Subcutaneous abdominal adipose tissue (tissue), 5 donors: ENCODE measurements around the gene SDCBP2.

Source experiments
- H3K27ac ChIP-seq: one replicate; pipeline ENCODE4 v1.7.0; 2013; ENCODE audit warnings: low read depth, mild to moderate bottlenecking, inconsistent platforms, low read length, moderate library complexity
- H3K27me3 ChIP-seq, 5 donors: one replicate each; pipeline ENCODE4 v1.7.0; 2013; ENCODE audit warnings: low read length in 5 of 5, inconsistent platforms in 1 of 5; ENCODE audit not compliant: control insufficient read depth in 5 of 5, insufficient read depth in 4 of 5
- H3K36me3 ChIP-seq, 5 donors: one replicate each; pipeline ENCODE4 v1.7.0; 2013; ENCODE audit warnings: low read length in 5 of 5; ENCODE audit not compliant: control insufficient read depth in 5 of 5, insufficient read depth in 5 of 5
- H3K4me1 ChIP-seq, 5 donors: one replicate each; pipeline ENCODE4 v1.7.0; 2013; ENCODE audit warnings: low read length in 5 of 5, mild to moderate bottlenecking in 3 of 5, moderate library complexity in 1 of 5; ENCODE audit not compliant: control insufficient read depth in 5 of 5, insufficient read depth in 5 of 5
- H3K4me3 ChIP-seq, 5 donors: one replicate each; pipeline ENCODE4 v1.7.0; 2013; ENCODE audit warnings: low read length in 5 of 5, low read depth in 1 of 5
- H3K9ac ChIP-seq, 5 donors: one replicate each; pipeline ENCODE4 v1.7.0; 2013; ENCODE audit warnings: low read length in 5 of 5, mild to moderate bottlenecking in 4 of 5, moderate library complexity in 3 of 5
- H3K9me3 ChIP-seq, 5 donors: one replicate each; pipeline ENCODE4 v1.7.0; 2013; ENCODE audit warnings: low read length in 5 of 5; ENCODE audit not compliant: control insufficient read depth in 5 of 5
- donor health status: healthy.
- donor health status: healthy.
- donor health status: healthy.
- donor health status: healthy.
- donor health status: healthy.

Gene SDCBP2

GRCh38 chr20:1323830-1324597 lies 4.9 kb downstream of the SDCBP2 start:
- Histone ChIP-seq H3K27me3 (peaks cover 0 to 3% (median 0%) of the 10 kb centered on the region in 5 donors), H3K9ac (peak overlapping the region in 3 of 5 donors; percentile 38 to 60 (median 48)), H3K4me3 (peak overlapping the region in 1 of 5 donors; percentile 36), H3K4me1 (peaks cover 33 to 75% (median 66%) of the 10 kb centered on the region in 5 donors), H3K27ac (peak overlapping the region; percentile 100), H3K36me3 (no peaks in the 10 kb centered on the region), H3K9me3 (no peaks in the 10 kb centered on the region)

GRCh38 chr20:1323256-1323655 lies 5.7 kb downstream of the SDCBP2 start:
- Histone ChIP-seq H3K27ac (peak overlapping the region; percentile 100), H3K9ac (peak overlapping the region in 2 of 5 donors; percentile 63 to 79), H3K4me1 (peaks cover 31 to 67% (median 59%) of the 10 kb centered on the region in 5 donors)

GRCh38 chr20:1322511-1323245 lies 6.3 kb downstream of the SDCBP2 start:
- Histone ChIP-seq H3K9me3 (no peaks in the 10 kb centered on the region), H3K9ac (peak overlapping the region in 2 of 5 donors; percentile 63 to 79), H3K4me1 (peaks cover 25 to 64% (median 53%) of the 10 kb centered on the region in 5 donors), H3K4me3 (peak overlapping the region in 1 of 5 donors; percentile 29), H3K36me3 (no peaks in the 10 kb centered on the region), H3K27me3 (peaks cover 0 to 3% (median 0%) of the 10 kb centered on the region in 5 donors), H3K27ac (peak overlapping the region; percentile 100)

More at GRCh38 chr20:1323256-1323655, 5.7 kb downstream of the SDCBP2 start:
- Histone ChIP-seq H3K4me3 (peak overlapping the region in 1 of 5 donors; percentile 29), H3K36me3 (no peaks in the 10 kb centered on the region), H3K9me3 (no peaks in the 10 kb centered on the region), H3K27me3 (peaks cover 0 to 3% (median 0%) of the 10 kb centered on the region in 5 donors)

GRCh38 chr20:1321654-1321939 lies 7.3 kb downstream of the SDCBP2 start:
- H3K36me3 ChIP-seq: no peaks in the 10 kb centered on the region
- peak overlapping the region; percentile 100 for H3K27ac ChIP-seq
- H3K4me3 ChIP-seq: no peak overlapping the region
- peaks cover 14 to 57% (median 42%) of the 10 kb centered on the region in 5 donors for H3K4me1 ChIP-seq
- H3K9me3 ChIP-seq: no peaks in the 10 kb centered on the region
- peaks cover 0 to 3% (median 0%) of the 10 kb centered on the region in 5 donors for H3K27me3 ChIP-seq
- peak overlapping the region in 2 of 5 donors; percentile 7 to 44 for H3K9ac ChIP-seq

GRCh38 chr20:1320902-1321653 lies 7.9 kb downstream of the SDCBP2 start:
- H3K9me3 ChIP-seq: no peaks in the 10 kb centered on the region
- no peak overlapping the region for H3K4me3 ChIP-seq
- peak overlapping the region in 1 of 5 donors; percentile 44 for H3K9ac ChIP-seq
- H3K27ac ChIP-seq: peak overlapping the region; percentile 100
- peaks cover 0 to 3% (median 0%) of the 10 kb centered on the region in 5 donors for H3K27me3 ChIP-seq
- peaks cover 9 to 51% (median 37%) of the 10 kb centered on the region in 5 donors for H3K4me1 ChIP-seq
- H3K36me3 ChIP-seq: no peaks in the 10 kb centered on the region

- Histone ChIP-seq H3K9me3 (no peaks in the 10 kb centered on the region), H3K4me1 (peaks cover 7 to 48% (median 33%) of the 10 kb centered on the region in 5 donors), H3K4me3 (no peak overlapping the region), H3K27me3 (no peaks in the 10 kb centered on the region), H3K27ac (no peak overlapping the region), H3K36me3 (no peaks in the 10 kb centered on the region), H3K9ac (no peak overlapping the region)
Measured at GRCh38 chr20:1320016-1320415, 8.9 kb downstream of the SDCBP2 start.

GRCh38 chr20:1319462-1319861 lies 9.5 kb downstream of the SDCBP2 start:
- H3K4me3 ChIP-seq: no peak overlapping the region
- H3K9ac ChIP-seq: no peak overlapping the region
- no peaks in the 10 kb centered on the region for H3K9me3 ChIP-seq
- H3K27ac ChIP-seq: no peak overlapping the region
- peaks cover 1 to 42% (median 28%) of the 10 kb centered on the region in 5 donors for H3K4me1 ChIP-seq
- no peaks in the 10 kb centered on the region for H3K36me3 ChIP-seq
- H3K27me3 ChIP-seq: no peaks in the 10 kb centered on the region

GRCh38 chr20:1319051-1319450 lies 9.9 kb downstream of the SDCBP2 start:
- H3K9me3 ChIP-seq: no peaks in the 10 kb centered on the region
- no peak overlapping the region for H3K4me3 ChIP-seq
- no peaks in the 10 kb centered on the region for H3K27me3 ChIP-seq
- peaks cover 0 to 39% (median 25%) of the 10 kb centered on the region in 5 donors for H3K4me1 ChIP-seq
- no peak overlapping the region for H3K27ac ChIP-seq
- H3K36me3 ChIP-seq: no peaks in the 10 kb centered on the region
- H3K9ac ChIP-seq: no peak overlapping the region

- H3K4me3 ChIP-seq: no peak overlapping the region
- no peak overlapping the region for H3K27ac ChIP-seq
- no peaks in the 10 kb centered on the region for H3K9me3 ChIP-seq
- H3K36me3 ChIP-seq: no peaks in the 10 kb centered on the region
- no peak overlapping the region for H3K9ac ChIP-seq
- no peaks in the 10 kb centered on the region for H3K27me3 ChIP-seq
- peaks cover 0 to 37% (median 25%) of the 10 kb centered on the region in 5 donors for H3K4me1 ChIP-seq
Measured at GRCh38 chr20:1317545-1318255, 11.2 kb downstream of the SDCBP2 start.
